Thyroid gland (tissue), 4 donors: ENCODE measurements around the gene PLB1.

ENCODE experiments used
- CTCF ChIP-seq, 6 experiments: fragments of 200-600 bp in 3 of 6; fragments of 450-650 bp in 3 of 6; sonication (generic) in 3 of 6; IDR thresholded peaks; one replicate each; pipeline ENCODE4 v1.5.1; 2016 to 2019; ENCODE audit warnings: antibody characterized with exemption in 6 of 6, mild to moderate bottlenecking in 2 of 6, inconsistent platforms in 1 of 6, moderate library complexity in 1 of 6
- POLR2A ChIP-seq, 2 donors: fragments of 450-650 bp; IDR thresholded peaks; one replicate each; pipeline ENCODE4 v1.6.1; 2017; ENCODE audit warnings: antibody characterized with exemption in 2 of 2, mild to moderate bottlenecking in 2 of 2, moderate library complexity in 1 of 2

- no peak for TF ChIP-seq CTCF (IDR thresholded peaks at IDR 0.05)
- TF ChIP-seq POLR2A (IDR thresholded peaks at IDR 0.05): no peak
Observed at GRCh38 chr2:28563869-28564268, 68.0 kb downstream of the PLB1 start.
